Stomach (tissue), 4 donors: ENCODE data around the gene SLC29A1.

Source experiments
- CTCF ChIP-seq, 7 experiments: fragments of 450-650 bp in 4 of 7; fragments of 200-600 bp in 3 of 7; sonication (generic) in 3 of 7; IDR thresholded peaks; one replicate each; pipeline ENCODE4 v1.5.1; 2016 to 2019; ENCODE audit warnings: antibody characterized with exemption in 7 of 7, control low read depth in 2 of 7, mild to moderate bottlenecking in 1 of 7
- POLR2A ChIP-seq, 4 donors: fragments of 450-650 bp; IDR thresholded peaks; one replicate each; pipeline ENCODE4 v1.6.1; 2016; ENCODE audit warnings: antibody characterized with exemption in 4 of 4, control low read depth in 2 of 4, mild to moderate bottlenecking in 1 of 4, moderate library complexity in 1 of 4

GRCh38 chr6:44262467-44263353 lies 39.3 kb downstream of the SLC29A1 start:
- no peak for TF ChIP-seq CTCF (IDR thresholded peaks at IDR 0.05)
- no peak for TF ChIP-seq POLR2A (IDR thresholded peaks at IDR 0.05)
